ENCODE data around the gene BPHL.

DNA sequence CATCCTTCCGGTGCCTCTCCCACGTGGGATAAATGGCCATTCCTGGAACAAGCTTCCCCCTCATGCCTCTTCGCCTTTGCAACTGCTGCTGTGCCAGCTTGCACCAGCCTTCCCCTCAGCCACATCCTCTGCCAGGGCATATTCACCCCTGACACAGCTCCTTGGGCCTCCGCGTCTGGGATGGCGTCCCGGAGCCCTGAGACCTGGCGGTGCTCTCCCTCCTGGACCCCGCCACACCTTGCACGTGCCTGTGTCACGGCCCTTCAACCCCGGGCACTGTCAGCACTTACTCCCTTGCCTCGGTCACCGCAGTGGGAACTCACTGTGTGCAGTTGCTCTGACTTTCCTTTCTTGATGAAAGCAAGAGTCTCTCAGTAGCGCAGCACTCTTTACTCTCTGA lies 13.2 kb downstream of the BPHL start:
- TF ChIP-seq, protein P1, sequence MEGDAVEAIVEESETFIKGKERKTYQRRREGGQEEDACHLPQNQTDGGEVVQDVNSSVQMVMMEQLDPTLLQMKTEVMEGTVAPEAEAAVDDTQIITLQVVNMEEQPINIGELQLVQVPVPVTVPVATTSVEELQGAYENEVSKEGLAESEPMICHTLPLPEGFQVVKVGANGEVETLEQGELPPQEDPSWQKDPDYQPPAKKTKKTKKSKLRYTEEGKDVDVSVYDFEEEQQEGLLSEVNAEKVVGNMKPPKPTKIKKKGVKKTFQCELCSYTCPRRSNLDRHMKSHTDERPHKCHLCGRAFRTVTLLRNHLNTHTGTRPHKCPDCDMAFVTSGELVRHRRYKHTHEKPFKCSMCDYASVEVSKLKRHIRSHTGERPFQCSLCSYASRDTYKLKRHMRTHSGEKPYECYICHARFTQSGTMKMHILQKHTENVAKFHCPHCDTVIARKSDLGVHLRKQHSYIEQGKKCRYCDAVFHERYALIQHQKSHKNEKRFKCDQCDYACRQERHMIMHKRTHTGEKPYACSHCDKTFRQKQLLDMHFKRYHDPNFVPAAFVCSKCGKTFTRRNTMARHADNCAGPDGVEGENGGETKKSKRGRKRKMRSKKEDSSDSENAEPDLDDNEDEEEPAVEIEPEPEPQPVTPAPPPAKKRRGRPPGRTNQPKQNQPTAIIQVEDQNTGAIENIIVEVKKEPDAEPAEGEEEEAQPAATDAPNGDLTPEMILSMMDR (IDR thresholded peaks at IDR 0.05; ENCODE audit: borderline replicate concordance, extremely low read depth, low read length, poor library complexity, severe bottlenecking), result no peak
- no peak for TF ChIP-seq EZH2 (IDR thresholded peaks at IDR 0.05; ENCODE audit: borderline replicate concordance, low read depth, low read length, severe bottlenecking)
